Subcutaneous adipose tissue (tissue), 4 donors: Measurements from ENCODE around the gene PCGF2. TPM values are rescaled to one million over a fixed set of nuclear protein-coding genes. Genes with fewer than 3 reads are reported as not detected.

Experiments
- total RNA-seq, 4 donors: library from RNA; depleted of rRNA; stranded (reverse); fragments of >200 nt; gene quantifications; one replicate each; pipeline ENCODE4 v1.1.0, GENCODE V29; 2016
- TF ChIP-seq, protein P1 (sequence below): fragments of 450-650 bp; IDR thresholded peaks from one replicate; pipeline ENCODE4 v1.5.1; 2016; ENCODE audit warnings: low read depth, mild to moderate bottlenecking, control low read depth, antibody characterized with exemption, moderate library complexity

PCGF2 gene
- total RNA-seq, 4 donors from 2014 or later = 4.1 to 10.7 (median 7.4) TPM

DNA sequence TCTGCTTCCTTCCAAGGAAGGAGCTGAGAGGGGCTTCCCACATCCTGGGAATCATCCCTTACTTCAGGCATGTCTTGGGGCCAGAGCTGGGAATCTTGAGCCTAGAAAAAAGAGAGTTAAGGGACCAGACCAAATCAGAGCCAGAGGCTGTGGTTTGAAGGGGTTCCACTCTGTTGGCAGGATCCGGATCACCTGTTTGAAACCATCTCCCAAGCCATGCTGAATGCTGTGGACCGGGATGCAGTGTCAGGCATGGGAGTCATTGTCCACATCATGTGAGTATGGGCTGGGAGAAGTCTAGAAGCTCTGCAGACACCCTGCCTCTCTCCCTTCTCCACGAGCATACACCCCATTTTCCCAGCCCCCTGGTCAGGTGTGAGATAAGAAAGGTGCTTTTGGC lies 14.1 kb upstream of the PCGF2 start:
- TF ChIP-seq, protein P1, sequence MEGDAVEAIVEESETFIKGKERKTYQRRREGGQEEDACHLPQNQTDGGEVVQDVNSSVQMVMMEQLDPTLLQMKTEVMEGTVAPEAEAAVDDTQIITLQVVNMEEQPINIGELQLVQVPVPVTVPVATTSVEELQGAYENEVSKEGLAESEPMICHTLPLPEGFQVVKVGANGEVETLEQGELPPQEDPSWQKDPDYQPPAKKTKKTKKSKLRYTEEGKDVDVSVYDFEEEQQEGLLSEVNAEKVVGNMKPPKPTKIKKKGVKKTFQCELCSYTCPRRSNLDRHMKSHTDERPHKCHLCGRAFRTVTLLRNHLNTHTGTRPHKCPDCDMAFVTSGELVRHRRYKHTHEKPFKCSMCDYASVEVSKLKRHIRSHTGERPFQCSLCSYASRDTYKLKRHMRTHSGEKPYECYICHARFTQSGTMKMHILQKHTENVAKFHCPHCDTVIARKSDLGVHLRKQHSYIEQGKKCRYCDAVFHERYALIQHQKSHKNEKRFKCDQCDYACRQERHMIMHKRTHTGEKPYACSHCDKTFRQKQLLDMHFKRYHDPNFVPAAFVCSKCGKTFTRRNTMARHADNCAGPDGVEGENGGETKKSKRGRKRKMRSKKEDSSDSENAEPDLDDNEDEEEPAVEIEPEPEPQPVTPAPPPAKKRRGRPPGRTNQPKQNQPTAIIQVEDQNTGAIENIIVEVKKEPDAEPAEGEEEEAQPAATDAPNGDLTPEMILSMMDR = no peak

DNA sequence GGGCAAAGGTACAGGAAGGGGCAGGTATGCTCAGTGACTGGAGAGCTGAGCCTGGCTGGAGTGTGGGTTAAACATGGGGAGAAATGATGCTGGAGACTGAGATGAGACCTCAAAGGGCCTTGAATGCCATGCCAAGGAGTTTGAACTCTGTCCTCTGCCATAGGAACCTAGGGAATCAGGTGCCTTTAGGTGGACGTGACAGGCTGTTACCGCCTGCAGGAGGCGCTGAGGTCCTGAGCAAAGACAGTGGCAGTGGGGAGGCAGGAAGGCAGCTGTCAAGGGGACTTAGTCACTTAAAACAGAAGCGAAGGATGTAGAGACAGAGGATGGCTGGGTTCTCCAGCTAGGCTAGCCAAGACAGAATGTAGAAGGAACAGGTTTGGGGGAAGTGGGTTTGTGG lies 13.5 kb upstream of the PCGF2 start:
- TF ChIP-seq, protein P1 = no peak

DNA sequence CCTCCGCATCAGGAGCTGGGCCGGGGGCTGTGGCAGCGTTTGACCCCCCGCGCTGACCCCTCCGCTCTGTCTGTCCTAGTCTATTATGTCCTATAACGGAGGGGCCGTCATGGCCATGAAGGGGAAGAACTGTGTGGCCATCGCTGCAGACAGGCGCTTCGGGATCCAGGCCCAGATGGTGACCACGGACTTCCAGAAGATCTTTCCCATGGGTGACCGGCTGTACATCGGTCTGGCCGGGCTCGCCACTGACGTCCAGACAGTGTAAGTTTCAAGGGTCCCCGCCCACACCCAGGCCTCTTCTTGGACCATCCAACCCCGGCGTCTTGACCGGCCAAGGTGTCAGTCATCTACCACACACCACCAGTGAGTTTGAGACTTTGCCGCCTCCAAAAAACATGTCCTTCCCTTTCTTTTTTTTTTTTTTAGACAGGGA lies 5.0 kb upstream of the PCGF2 start:
- TF ChIP-seq, protein P1 = no peak

DNA sequence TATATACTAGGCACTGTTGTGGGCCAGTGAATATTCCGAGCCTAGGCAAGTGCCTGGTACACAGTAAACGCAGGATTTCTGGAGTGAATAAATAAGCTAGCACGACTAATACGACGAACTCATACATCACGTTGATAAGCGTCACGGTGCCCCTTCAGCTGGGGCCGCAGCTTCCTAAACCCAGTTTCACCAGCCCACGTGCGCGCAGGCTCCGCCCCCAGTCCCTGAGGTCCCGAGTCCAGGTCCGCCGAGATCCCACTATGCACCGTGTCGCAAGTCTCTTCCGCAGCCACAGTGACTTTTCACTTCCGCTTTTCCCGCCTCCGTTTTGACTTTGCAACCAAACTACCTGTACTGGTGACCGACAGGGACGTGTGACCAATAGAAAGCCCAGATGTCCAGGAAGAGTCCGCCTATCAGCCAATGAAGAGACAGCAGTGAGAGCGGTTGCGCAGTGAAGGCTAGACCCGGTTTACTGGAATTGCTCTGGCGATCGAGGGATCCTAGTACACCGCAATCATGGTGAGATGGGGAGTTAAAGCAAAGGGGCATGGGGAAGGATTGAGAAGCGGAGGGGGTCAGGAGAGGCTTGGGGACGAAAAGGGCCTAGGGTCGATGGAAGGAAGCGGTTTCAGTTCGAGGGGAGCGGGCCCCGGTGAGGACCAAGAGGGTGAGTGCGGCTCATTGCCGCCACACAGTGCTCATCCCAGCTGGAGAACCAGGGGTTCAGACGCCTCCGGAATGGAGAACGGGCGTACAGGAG lies 4.4 kb upstream of the PCGF2 start, which contains the start of gene PSMB3:
TSS of gene PSMB3 (plus strand) at position 434 of the 763 bp plus-strand sequence. CDS start at position 520, 86 bp downstream.
- TF ChIP-seq, protein P1 = no peak

DNA sequence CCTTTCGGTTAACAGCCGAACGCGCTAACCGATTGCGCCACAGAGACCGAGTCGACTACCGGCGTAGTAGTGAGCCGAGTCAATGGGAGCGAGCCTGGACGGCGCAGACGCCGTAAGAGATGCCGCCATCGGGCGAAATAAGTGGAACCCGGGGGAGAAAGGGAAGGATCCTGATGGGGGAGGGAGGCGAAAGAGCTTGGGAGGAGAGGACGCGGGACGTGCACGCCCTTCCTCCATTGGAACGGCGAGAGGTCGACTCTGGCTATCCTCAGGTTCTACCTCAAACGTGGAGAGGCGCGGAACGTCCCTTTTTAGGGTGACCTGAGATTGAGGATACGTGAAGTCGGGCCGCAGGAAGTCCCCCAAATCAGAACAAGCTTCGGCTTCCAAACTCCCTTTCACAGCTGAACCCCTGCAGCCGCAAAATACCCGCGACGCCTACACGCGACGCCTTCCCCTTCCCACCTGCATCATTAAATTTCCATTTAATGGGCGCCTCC lies 3.7 kb upstream of the PCGF2 start:
- TF ChIP-seq, protein P1 = no peak

DNA sequence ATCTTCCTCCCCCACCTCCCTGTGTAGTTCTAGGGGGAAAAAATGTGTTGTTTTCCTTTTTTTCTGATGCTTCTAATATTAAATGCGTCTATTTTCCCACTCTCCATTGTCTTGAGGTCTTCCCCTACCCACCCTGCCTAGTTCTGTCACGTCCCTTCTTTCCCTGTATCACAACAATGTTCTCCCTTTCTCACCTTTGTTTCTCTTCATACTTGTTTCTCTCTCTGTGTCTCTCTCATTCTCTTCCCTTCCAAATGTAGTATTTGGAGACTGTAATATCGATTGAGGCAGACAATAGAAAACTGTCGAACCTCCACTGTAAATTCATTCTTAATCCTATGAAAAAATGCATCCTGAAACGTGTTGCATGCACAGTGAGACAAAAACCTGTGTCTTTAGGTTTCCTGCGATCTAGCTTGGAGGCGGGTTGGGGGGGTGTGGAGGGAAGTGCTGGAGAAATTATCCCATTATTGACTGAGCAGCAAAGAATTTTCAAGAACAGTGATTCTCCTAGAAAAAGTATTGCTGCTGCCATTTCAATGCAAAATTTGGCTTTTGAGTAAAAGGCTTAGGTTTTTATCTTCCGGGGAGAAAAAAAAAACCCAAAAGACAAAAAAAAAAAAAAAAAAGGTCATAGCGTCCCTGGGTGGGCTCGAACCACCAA lies 3.1 kb upstream of the PCGF2 start:
- TF ChIP-seq, protein P1 = no peak

DNA sequence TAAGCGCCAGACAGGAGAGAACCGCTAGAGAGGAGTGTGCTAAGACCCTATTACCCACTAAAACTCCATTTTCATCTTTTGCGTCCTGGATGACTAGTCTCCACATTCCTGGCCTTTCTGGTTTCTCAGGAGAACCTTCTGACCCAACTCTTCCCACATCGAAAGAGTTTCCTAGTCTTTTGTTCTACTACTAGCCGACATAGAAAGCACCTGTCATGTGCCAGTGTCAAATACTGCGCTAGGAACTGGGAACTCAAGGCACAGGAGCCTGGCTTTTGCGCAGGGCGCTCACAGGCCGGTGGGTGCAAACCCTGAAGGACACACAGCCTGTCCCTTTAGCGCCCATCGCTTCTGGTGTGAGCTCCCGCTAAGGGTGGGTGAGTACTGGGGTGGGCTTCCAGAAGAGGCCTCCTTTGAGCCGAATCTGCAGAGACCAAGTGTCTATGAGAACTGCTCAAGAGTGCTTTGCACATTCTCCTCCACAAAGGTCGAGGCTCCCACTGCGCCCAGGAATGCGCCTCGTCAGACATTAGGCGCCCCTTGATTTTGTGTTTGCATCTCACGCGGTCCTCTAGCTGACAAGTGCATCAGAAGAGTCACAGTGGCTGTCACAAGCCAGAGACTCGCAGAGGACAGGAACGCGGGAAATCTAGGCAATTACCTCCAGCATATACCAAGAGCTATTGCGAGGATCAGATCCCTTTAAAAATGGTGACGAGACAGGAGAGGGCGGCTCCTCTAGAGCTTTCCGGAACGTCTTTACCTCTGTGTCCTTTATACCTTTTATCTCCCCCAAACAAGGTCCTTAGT lies 2.4 kb upstream of the PCGF2 start:
- TF ChIP-seq, protein P1 = no peak
